Measurements from ENCODE around the gene MEGF6. TPM values are rescaled to one million over a fixed set of nuclear protein-coding genes. Genes with fewer than 3 reads are reported as not detected.

Gene MEGF6
- total RNA-seq, 1 experiment from 2014 or later: 21.3 TPM

GRCh38 chr1:3593745-3594144 is 17.6 kb downstream of the MEGF6 start:
- Histone ChIP-seq H3K23ac (ENCODE audit: insufficient read length, low read depth, low read length) (no peak overlapping the region), H4K5ac (ENCODE audit: insufficient read length, low read depth, low read length) (no peak overlapping the region), H3K14ac (ENCODE audit: insufficient read depth, low read length) (no peak overlapping the region), H3K4ac (ENCODE audit: low read depth, low read length) (no peak overlapping the region), H2BK12ac (ENCODE audit: insufficient read length, low read depth, low read length) (no peak overlapping the region), H3K9ac (ENCODE audit: extremely low read depth, insufficient read length, low read length) (no peak overlapping the region), H2BK120ac (ENCODE audit: low read depth, low read length, poor library complexity, severe bottlenecking) (no peak overlapping the region), H3T11ph (ENCODE audit: low read length) (no peak overlapping the region), H4K20me1 (ENCODE audit: control insufficient read depth, insufficient read depth, insufficient read length) (no peaks in the 10 kb centered on the region), H2BK5ac (ENCODE audit: insufficient read length, low read length) (no peak overlapping the region), H3K79me2 (ENCODE audit: insufficient read depth, low read length) (no peaks in the 10 kb centered on the region), H3K27me3 (ENCODE audit: insufficient read depth, low read length) (no peaks in the 10 kb centered on the region), H2BK20ac (ENCODE audit: low read depth, low read length, poor library complexity, severe bottlenecking) (no peak overlapping the region), H2BK15ac (ENCODE audit: low read depth, low read length) (no peak overlapping the region), H4K91ac (ENCODE audit: insufficient read length, low read depth, low read length) (no peak overlapping the region), H3K27ac (ENCODE audit: insufficient read length, low read depth, low read length) (no peak overlapping the region), H3K4me1 (ENCODE audit: insufficient read depth, low read length) (peaks cover 3% of the 10 kb centered on the region; the same call in 1 of the 2 replicates), H3K79me1 (ENCODE audit: insufficient read depth, low read depth, low read length, poor library complexity, severe bottlenecking) (no peaks in the 10 kb centered on the region), H2AK5ac (ENCODE audit: insufficient read length, low read length) (no peak overlapping the region), H3K23me2 (ENCODE audit: insufficient read length, low read depth, low read length, poor library complexity, severe bottlenecking) (no peaks in the 10 kb centered on the region), H3K56ac (ENCODE audit: insufficient read length, low read depth, low read length) (no peak overlapping the region), H3K9me3 (ENCODE audit: control insufficient read depth, low read depth, low read length) (no peaks in the 10 kb centered on the region), H2AFZ (ENCODE audit: low read length) (no peak overlapping the region), H4K8ac (replicated peaks; ENCODE audit: insufficient read length, low read depth, low read length) (no peak overlapping the region), H3K18ac (ENCODE audit: insufficient read length, low read depth, low read length) (no peak overlapping the region), H3K4me2 (ENCODE audit: insufficient read depth, insufficient read length, low read length) (no peak overlapping the region)
- Mint-ChIP-seq H3K27me3 (ENCODE audit: low read depth) (no peaks in the 10 kb centered on the region), H3K4me3 (no peak overlapping the region; a peak in 1 of 5 replicates), H3K4me1 (peaks cover 19 to 47% of the 10 kb centered on the region in 2 experiments), H3K27ac (peak overlapping the region; percentile 72 to 87 (median 76); a peak in 5 of 7 replicates), H3K9me3 (no peaks in the 10 kb centered on the region), H3K36me3 (ENCODE audit: insufficient read depth in 1 of 3, low read depth in 3 of 3) (peaks cover 0 to 4% (median 2%) of the 10 kb centered on the region in 3 experiments; a peak in 2 of 7 replicates)
- no peak for DNase-seq
- no peak for TF ChIP-seq CTCF (conservative IDR thresholded peaks at IDR 0.05)
- no CpG with 5 or more reads among the region's 10 CpGs for whole genome bisulfite sequencing (ENCODE audit: extremely low coverage, insufficient read length, low lambda C conversion rate)
